GM12878 (cell line): Measurements from ENCODE around the gene HORMAD2. TPM values are rescaled to one million over a fixed set of nuclear protein-coding genes. Genes with fewer than 3 reads are reported as not detected.

Source experiments
- ATAC-seq: fragments of 200-7000 bp; cut with Tn5 transposase; 3 replicates; pipeline ENCODE4 v1.9.1; 2020; ENCODE audit warnings: mild to moderate bottlenecking, moderate library complexity
- BruUV-seq: library from RNA; stranded (reverse); fragments of 400-500 nt; replicated peaks from 2 replicates; lab custom pipeline; 2021; lab: Mats Ljungman, UMichigan
- CTCF ChIA-PET: fragments of 300-600 bp; sonication (Branson Sonifier 250); formaldehyde crosslinking; extraction: SDS; loops from one replicate; lab custom pipeline; 2021; ENCODE audit warnings: inconsistent platforms; lab: Yijun Ruan, JAX
- POLR2A ChIA-PET: fragments of 350-600 bp; formaldehyde crosslinking; extraction: SDS; loops from one replicate; lab custom pipeline; 2021; ENCODE audit warnings: inconsistent platforms; lab: Charles Lee
- RAD21 ChIA-PET: fragments of 300-600 bp; sonication (Branson Sonifier 250); formaldehyde crosslinking; loops from one replicate; lab custom pipeline; 2023; ENCODE audit warnings: antibody characterized with exemption; ENCODE audit not compliant: unreplicated experiment; lab: Charles Lee
- SMC1A ChIA-PET: fragments of 300-600 bp; sonication (Branson Sonifier 250); formaldehyde crosslinking; loops from one replicate; lab custom pipeline; 2023; ENCODE audit not compliant: unreplicated experiment, uncharacterized antibody; lab: Charles Lee
- DNase-seq: peaks from one replicate; pipeline ENCODE4 v3.0.0-alpha.2; 2011; ENCODE audit warnings: low read depth, low spot score
- FAIRE-seq: peaks from 3 replicates; lab custom pipeline; 2011; peaks lifted over from hg19 to GRCh38; lab: Jason Lieb, UNC
- H2AFZ ChIP-seq: 2 replicates; pipeline ENCODE4 v1.6.0; 2011; ENCODE audit warnings: low read depth, low read length, control low read depth; ENCODE audit not compliant: control insufficient read depth
- H3K27ac ChIP-seq: 2 replicates; pipeline ENCODE4 v1.5.1; 2011; ENCODE audit warnings: control low read depth; ENCODE audit not compliant: control insufficient read depth, insufficient read depth
- H3K27me3 ChIP-seq, 2 experiments: replicated peaks in 1 of 2; 2 replicates each; pipeline versions ENCODE4 v1.6.0 to v1.6.1; 2011; ENCODE audit warnings: low read length in 1 of 2; ENCODE audit not compliant: control insufficient read depth in 2 of 2, insufficient read depth in 2 of 2
- H3K36me3 ChIP-seq, 2 experiments: 2 replicates each; pipeline ENCODE4 v1.5.1; 2011; ENCODE audit warnings: low read length in 1 of 2; ENCODE audit not compliant: control insufficient read depth in 2 of 2, insufficient read depth in 2 of 2
- H3K4me1 ChIP-seq: 2 replicates; pipeline ENCODE4 v1.6.1; 2011; ENCODE audit warnings: mild to moderate bottlenecking, low read length, moderate library complexity, mixed read lengths; ENCODE audit not compliant: control insufficient read depth, insufficient read depth
- H3K4me2 ChIP-seq: 2 replicates; pipeline ENCODE4 v1.6.0; 2011; ENCODE audit warnings: control low read depth; ENCODE audit not compliant: control insufficient read depth, insufficient read depth
- H3K4me3 ChIP-seq: fragments of 200-600 bp; sonication (generic); 2 replicates; pipeline ENCODE4 v1.5.1; 2016
- H3K79me2 ChIP-seq: 2 replicates; pipeline ENCODE4 v1.6.0; 2011; ENCODE audit warnings: low read length; ENCODE audit not compliant: control insufficient read depth, insufficient read depth
- H3K9ac ChIP-seq: 2 replicates; pipeline ENCODE4 v1.8.0; 2011; ENCODE audit warnings: low read length, control low read depth, mixed read lengths; ENCODE audit not compliant: control insufficient read depth, insufficient read depth
- H3K9me3 ChIP-seq: replicated peaks from 3 replicates; pipeline ENCODE4 v1.5.1; 2011; ENCODE audit warnings: mild to moderate bottlenecking, low read length; ENCODE audit not compliant: control insufficient read depth, insufficient read depth
- H4K20me1 ChIP-seq: 2 replicates; pipeline ENCODE4 v1.6.0; 2011; ENCODE audit not compliant: control insufficient read depth, insufficient read depth
- BMI1 ChIP-seq: fragments of 450-650 bp; IDR thresholded peaks from 2 replicates; pipeline ENCODE4 v1.6.1; 2016; ENCODE audit warnings: mild to moderate bottlenecking, moderate library complexity, borderline replicate concordance
- CHD2 ChIP-seq: IDR thresholded peaks from 2 replicates; pipeline ENCODE4 v1.6.1; 2011; ENCODE audit warnings: low read depth, low read length, improper control_type of control experiment, borderline replicate concordance
- CTCF ChIP-seq, 3 experiments: IDR thresholded peaks in 2 of 3; conservative IDR thresholded peaks in 1 of 3; 2 replicates each; pipeline ENCODE4 v1.5.1; 2011; ENCODE audit warnings: low read depth in 3 of 3, low read length in 3 of 3, mild to moderate bottlenecking in 3 of 3, control low read depth in 2 of 3, moderate library complexity in 2 of 3, inconsistent platforms in 1 of 3, mixed read lengths in 1 of 3; ENCODE audit not compliant: control insufficient read depth in 2 of 3, insufficient read depth in 1 of 3; ENCODE audit errors: extremely low read depth in 1 of 3
- EGR1 ChIP-seq, 2 experiments: IDR thresholded peaks; 1 replicate in 1 of 2; 2 replicates in 1 of 2; pipeline ENCODE4 v1.6.1; 2011 to 2012; ENCODE audit warnings: low read depth in 2 of 2, low read length in 2 of 2, borderline replicate concordance in 1 of 2, mild to moderate bottlenecking in 1 of 2, moderate library complexity in 1 of 2
- FOXM1 ChIP-seq: IDR thresholded peaks from 2 replicates; pipeline ENCODE4 v1.6.1; 2012; ENCODE audit warnings: low read depth, mild to moderate bottlenecking, inconsistent platforms, low read length, moderate library complexity
- MEF2B ChIP-seq: fragments of 450-650 bp; IDR thresholded peaks from 2 replicates; pipeline ENCODE4 v1.6.1; 2018; ENCODE audit warnings: mild to moderate bottlenecking, moderate library complexity; ENCODE audit not compliant: partially characterized antibody, poor library complexity, severe bottlenecking
- NR2F1 ChIP-seq: fragments of 450-650 bp; conservative IDR thresholded peaks from 2 replicates; pipeline ENCODE4 v1.6.1; 2017; ENCODE audit warnings: mild to moderate bottlenecking
- POLR2A ChIP-seq: IDR thresholded peaks from 2 replicates; pipeline ENCODE4 v1.6.1; 2011; ENCODE audit warnings: low read depth, mild to moderate bottlenecking, low read length
- STAT1 ChIP-seq: fragments of 450-650 bp; conservative IDR thresholded peaks from 2 replicates; pipeline ENCODE4 v1.6.1; 2014; ENCODE audit warnings: antibody characterized with exemption, mild to moderate bottlenecking
- TARDBP ChIP-seq: IDR thresholded peaks from 2 replicates; pipeline ENCODE4 v1.6.1; 2016; ENCODE audit warnings: borderline replicate concordance
- ZBED1 ChIP-seq: IDR thresholded peaks from 2 replicates; pipeline ENCODE4 v1.6.1; 2016; ENCODE audit warnings: borderline replicate concordance
- ZNF24 ChIP-seq: fragments of 450-650 bp; IDR thresholded peaks from 2 replicates; pipeline ENCODE4 v1.6.1; 2017; ENCODE audit warnings: antibody characterized with exemption, mild to moderate bottlenecking
- ZNF687 ChIP-seq: fragments of 450-650 bp; IDR thresholded peaks from 2 replicates; pipeline ENCODE4 v1.6.1; 2017; ENCODE audit warnings: mild to moderate bottlenecking, moderate library complexity
- WGBS: methylation state at CpG from one replicate; pipeline ENCODE4 v1.1.6; 2016; ENCODE audit warnings: low lambda C conversion rate; ENCODE audit not compliant: insufficient replicate concordance, insufficient coverage; ENCODE audit errors: missing lambda C conversion rate; 5-methylcytosine and 5-hydroxymethylcytosine counted together
- in situ Hi-C: fragments of 300-500 bp; cut with MboI; formaldehyde crosslinking; loops from 9 replicates; pipeline ENCODE4 v1.14.3; 2018; ENCODE audit warnings: mixed read lengths
- intact Hi-C: fragments of 100-400 bp; cut with micrococcal nuclease; formaldehyde crosslinking; loops from one replicate; pipeline ENCODE4 v1.14.2; 2022; ENCODE audit not compliant: unreplicated experiment
- polyA plus RNA-seq, 11 experiments: library from polyadenylated mRNA; depleted of rRNA in 4 of 11; unstranded in 6 of 11; stranded (reverse) in 5 of 11; fragments of >200 nt; fragmentation: Nextera tagmentation in 4 of 11; fragmentation: Illumina TruSeq in 1 of 11; extraction: Ambion mirVana in 4 of 11; extraction: Trizol in 1 of 11; gene quantifications; 1 replicate in 1 of 11; 2 replicates in 10 of 11; pipeline versions ENCODE4 v1.2.1 to v1.2.3, GENCODE V29; 2011 to 2016; ENCODE audit warnings: inconsistent platforms in 2 of 11, missing spikeins in 2 of 11, low read depth in 1 of 11
- total RNA-seq, 4 experiments: library from RNA; depleted of rRNA in 3 of 4; stranded (reverse); fragments of >200 nt in 3 of 4; fragmentation: Illumina TruSeq in 1 of 4; extraction: Trizol in 1 of 4; gene quantifications; 2 replicates each; pipeline versions ENCODE4 v1.2.1 to v1.2.3, GENCODE V29; 2013 to 2021

HORMAD2 gene
- total and polyA plus RNA-seq, 10 of the 15 experiments (the other 5 are each of a cell fraction or from before 2014, with no cell fraction given), result 0.07 to 0.13 TPM; not detected in 8

GRCh38 chr22:30041475-30041874 lies 38.8 kb upstream of the HORMAD2 start:
- no TSS peak for BruUV-seq
- DNase-seq (no peak), FAIRE-seq (no peak), ATAC-seq (no peak)
- no peaks in the 10 kb centered on the region for H3K36me3 ChIP-seq
- no peaks in the 10 kb centered on the region for H4K20me1 ChIP-seq
- H3K4me3 ChIP-seq, result no peak overlapping the region
- no peak overlapping the region for H3K9ac ChIP-seq
- ChIA-PET CTCF (no interaction called here), RAD21 (no interaction called here), POLR2A (no interaction called here), SMC1A (no interaction called here)
- 18% methylated on average over 2 of the region's 2 CpGs for WGBS
- H2AFZ ChIP-seq, result no peak overlapping the region
- H3K9me3 ChIP-seq, result no peaks in the 10 kb centered on the region
- intact Hi-C loops, result no loop called here
- TF ChIP-seq ZBED1 (no peak), CHD2 (no peak), TARDBP (no peak)
- H3K79me2 ChIP-seq, result no peaks in the 10 kb centered on the region
- H3K27ac ChIP-seq, result no peak overlapping the region
- in situ Hi-C loops, result no loop called here
- H3K4me1 ChIP-seq, result no peaks in the 10 kb centered on the region
- H3K4me2 ChIP-seq, result no peak overlapping the region
- no peaks in the 10 kb centered on the region for H3K27me3 ChIP-seq

GRCh38 chr22:30041881-30042280 lies 38.4 kb upstream of the HORMAD2 start:
- no peak overlapping the region for H3K9ac ChIP-seq
- H2AFZ ChIP-seq, result no peak overlapping the region
- H3K4me2 ChIP-seq, result no peak overlapping the region
- H3K9me3 ChIP-seq, result no peaks in the 10 kb centered on the region
- POLR2A ChIA-PET, result no interaction called here
- no peaks in the 10 kb centered on the region for H3K36me3 ChIP-seq
- H3K27ac ChIP-seq, result no peak overlapping the region
- H3K4me1 ChIP-seq, result no peaks in the 10 kb centered on the region
- H4K20me1 ChIP-seq, result no peaks in the 10 kb centered on the region
- no peaks in the 10 kb centered on the region for H3K79me2 ChIP-seq
- ATAC-seq (no peak), FAIRE-seq (no peak), DNase-seq (no peak)
- no TSS peak for BruUV-seq
- no peak overlapping the region for H3K4me3 ChIP-seq
- in situ Hi-C loops (no loop called here), intact Hi-C loops (no loop called here)
- SMC1A ChIA-PET, result no interaction called here
- CTCF ChIA-PET, result no interaction called here
- RAD21 ChIA-PET, result no interaction called here
- WGBS, result 42% methylated on average over 2 of the region's 2 CpGs
- H3K27me3 ChIP-seq, result no peaks in the 10 kb centered on the region
- TF ChIP-seq EGR1 (IDR thresholded peaks at IDR 0.05; ENCODE audit: borderline replicate concordance in 1 of 2, low read depth in 2 of 2, low read length in 2 of 2), result no peak
- TF ChIP-seq MEF2B, result no peak
- TF ChIP-seq FOXM1, result no peak
- TF ChIP-seq ZNF687, result no peak
- no peak for TF ChIP-seq NR2F1
- no peak for TF ChIP-seq CTCF (IDR thresholded peaks at IDR 0.05 in 2 of 3, conservative IDR thresholded peaks at IDR 0.05 in 1 of 3; ENCODE audit: control insufficient read depth in 2 of 3, extremely low read depth in 1 of 3, insufficient read depth in 1 of 3, low read depth in 3 of 3, low read length in 3 of 3)
- TF ChIP-seq BMI1, result no peak
- TF ChIP-seq POLR2A, result no peak
- TF ChIP-seq STAT1, result no peak
- no peak for TF ChIP-seq ZNF24
- TF ChIP-seq, all 136 proteins: peak for 0
